K562 (cell line): ENCODE measurements around the gene PRKRIP1. TPM values are rescaled to one million over a fixed set of nuclear protein-coding genes. Genes with fewer than 3 reads are reported as not detected.

ENCODE experiments used
- JUND ChIP-seq, 2 experiments: IDR thresholded peaks; 2 replicates in 1 of 2; 3 replicates in 1 of 2; pipeline ENCODE4 v1.6.1; 2011; ENCODE audit warnings: borderline replicate concordance in 2 of 2, low read depth in 2 of 2, low read length in 2 of 2, improper control_type of control experiment in 1 of 2, missing biosample characterization in 1 of 2, missing genetic modification characterization in 1 of 2, missing genetic modification reagents in 1 of 2
- NONO ChIP-seq, 2 experiments: fragments of 200-400 bp in 1 of 2; fragments of 450-650 bp in 1 of 2; formaldehyde crosslinking in 1 of 2; IDR thresholded peaks; 2 replicates each; pipeline ENCODE4 v1.6.1; 2017; ENCODE audit warnings: low read depth in 2 of 2, mild to moderate bottlenecking in 2 of 2, moderate library complexity in 2 of 2, low read length in 1 of 2
- NRF1 ChIP-seq, 2 experiments: fragments of 450-650 bp; IDR thresholded peaks in 1 of 2; conservative IDR thresholded peaks in 1 of 2; 2 replicates each; pipeline ENCODE4 v1.6.1; 2014; ENCODE audit warnings: mild to moderate bottlenecking in 2 of 2
- POLR3G ChIP-seq: IDR thresholded peaks from 2 replicates; pipeline ENCODE4 v1.6.1; 2011; ENCODE audit not compliant: insufficient read length, insufficient replicate concordance; ENCODE audit errors: extremely low read depth
- SNRNP70 ChIP-seq: fragments of 200-400 bp; formaldehyde crosslinking; optimal IDR thresholded peaks from 2 replicates; pipeline ENCODE3; 2017; ENCODE audit warnings: low read depth, low read length
- ZNF695 ChIP-seq: fragments of 450-650 bp; formaldehyde crosslinking; IDR thresholded peaks from 2 replicates; pipeline ENCODE4 v1.4.0; 2020; ENCODE audit warnings: mild to moderate bottlenecking, moderate library complexity
- polyA plus RNA-seq, 8 experiments: library from polyadenylated mRNA; depleted of rRNA in 4 of 8; stranded (reverse) in 5 of 8; unstranded in 3 of 8; fragments of >200 nt; fragmentation: Nextera tagmentation in 2 of 8; fragmentation: Illumina TruSeq in 1 of 8; extraction: Ambion mirVana in 2 of 8; extraction: Trizol in 1 of 8; gene quantifications; 2 replicates each; pipeline versions ENCODE4 v1.2.1 to v1.2.3, GENCODE V29; 2011 to 2014; ENCODE audit warnings: inconsistent platforms in 1 of 8, missing spikeins in 1 of 8
- total RNA-seq, 7 experiments: library from RNA; depleted of rRNA in 6 of 7; stranded (reverse); fragments of >200 nt in 6 of 7; fragmentation: Illumina TruSeq in 2 of 7; extraction: Trizol in 2 of 7; gene quantifications; 2 replicates each; pipeline versions ENCODE4 v1.2.1 to v1.2.3, GENCODE V29; 2011 to 2021; ENCODE audit warnings: low replicate concordance in 1 of 7
- TF ChIP-seq, protein P1 (sequence below): fragments of 450-650 bp; IDR thresholded peaks from 2 replicates; pipeline ENCODE4 v1.6.1; 2017; ENCODE audit warnings: antibody characterized with exemption, mild to moderate bottlenecking
- TF ChIP-seq, protein P2 (sequence below): fragments of 450-650 bp; IDR thresholded peaks from 2 replicates; pipeline ENCODE4 v1.6.1; 2016; ENCODE audit warnings: antibody characterized with exemption
- TF ChIP-seq, protein P3 (sequence below): fragments of 450-650 bp; formaldehyde crosslinking; IDR thresholded peaks from 2 replicates; pipeline ENCODE4 v1.4.0; 2020; ENCODE audit warnings: mild to moderate bottlenecking, moderate library complexity
- TF ChIP-seq, protein P4 (sequence below): fragments of 250-450 bp; sonication (Bioruptor Pico); IDR thresholded peaks from 2 replicates; pipeline ENCODE4 v1.8.0; 2022; ENCODE audit warnings: inconsistent platforms
- TF ChIP-seq, protein P5 (sequence below): fragments of 450-650 bp; conservative IDR thresholded peaks from 2 replicates; pipeline ENCODE4 v1.6.1; 2016; ENCODE audit warnings: missing genetic modification characterization, low read depth, mild to moderate bottlenecking, control low read depth, missing compliant biosample characterization
- TF ChIP-seq, protein P6 (sequence below): IDR thresholded peaks from 3 replicates; pipeline ENCODE4 v1.6.1; 2011; ENCODE audit warnings: borderline replicate concordance, mild to moderate bottlenecking; ENCODE audit not compliant: insufficient read length, insufficient read depth

Gene PRKRIP1
- total and polyA plus RNA-seq, 9 of the 15 experiments (the other 6 are each of a cell fraction or from before 2014, with no cell fraction given) = 14.9 to 52.1 (median 19.8) TPM

DNA sequence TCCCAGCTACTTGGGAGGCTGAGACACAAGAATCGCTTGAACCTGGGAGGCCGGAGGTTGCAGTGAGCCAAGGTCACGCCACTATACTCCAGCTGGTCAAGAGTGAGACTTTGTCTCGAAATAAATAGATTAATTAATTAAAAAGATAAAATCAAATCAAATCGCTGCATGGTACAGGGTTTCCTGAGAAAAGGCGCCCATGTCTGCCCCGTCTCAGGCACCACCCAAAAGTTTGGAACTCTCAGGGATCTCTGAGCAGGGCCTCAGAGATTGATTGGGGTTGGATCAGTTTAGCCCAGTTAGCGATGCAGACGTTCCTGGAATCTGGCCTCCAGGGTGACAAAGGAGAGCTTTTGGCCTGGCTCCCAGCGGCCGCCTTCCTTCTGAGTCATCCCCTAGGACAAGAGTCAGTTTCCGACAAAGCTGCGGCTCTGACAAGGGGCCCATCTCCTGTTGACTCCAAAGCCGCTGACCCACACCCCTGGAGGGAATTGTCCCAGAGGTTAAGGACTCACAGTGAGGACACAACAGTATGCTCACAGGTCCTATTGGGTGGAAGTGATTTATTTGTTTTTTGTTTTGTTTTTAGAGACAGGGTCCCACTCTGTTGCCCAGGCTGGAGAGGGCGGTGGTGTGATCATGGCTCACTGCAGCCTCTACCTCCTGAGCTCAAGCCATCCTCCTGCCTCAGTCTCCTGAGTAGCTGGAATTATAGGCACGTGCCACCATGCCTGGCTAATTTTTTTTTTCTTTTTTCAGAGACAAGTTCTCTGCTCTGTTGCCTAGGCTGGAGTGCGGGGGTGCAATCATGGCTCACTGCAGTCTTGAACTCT lies 44.0 kb downstream of the PRKRIP1 start (continued):
- TF ChIP-seq, protein P1, sequence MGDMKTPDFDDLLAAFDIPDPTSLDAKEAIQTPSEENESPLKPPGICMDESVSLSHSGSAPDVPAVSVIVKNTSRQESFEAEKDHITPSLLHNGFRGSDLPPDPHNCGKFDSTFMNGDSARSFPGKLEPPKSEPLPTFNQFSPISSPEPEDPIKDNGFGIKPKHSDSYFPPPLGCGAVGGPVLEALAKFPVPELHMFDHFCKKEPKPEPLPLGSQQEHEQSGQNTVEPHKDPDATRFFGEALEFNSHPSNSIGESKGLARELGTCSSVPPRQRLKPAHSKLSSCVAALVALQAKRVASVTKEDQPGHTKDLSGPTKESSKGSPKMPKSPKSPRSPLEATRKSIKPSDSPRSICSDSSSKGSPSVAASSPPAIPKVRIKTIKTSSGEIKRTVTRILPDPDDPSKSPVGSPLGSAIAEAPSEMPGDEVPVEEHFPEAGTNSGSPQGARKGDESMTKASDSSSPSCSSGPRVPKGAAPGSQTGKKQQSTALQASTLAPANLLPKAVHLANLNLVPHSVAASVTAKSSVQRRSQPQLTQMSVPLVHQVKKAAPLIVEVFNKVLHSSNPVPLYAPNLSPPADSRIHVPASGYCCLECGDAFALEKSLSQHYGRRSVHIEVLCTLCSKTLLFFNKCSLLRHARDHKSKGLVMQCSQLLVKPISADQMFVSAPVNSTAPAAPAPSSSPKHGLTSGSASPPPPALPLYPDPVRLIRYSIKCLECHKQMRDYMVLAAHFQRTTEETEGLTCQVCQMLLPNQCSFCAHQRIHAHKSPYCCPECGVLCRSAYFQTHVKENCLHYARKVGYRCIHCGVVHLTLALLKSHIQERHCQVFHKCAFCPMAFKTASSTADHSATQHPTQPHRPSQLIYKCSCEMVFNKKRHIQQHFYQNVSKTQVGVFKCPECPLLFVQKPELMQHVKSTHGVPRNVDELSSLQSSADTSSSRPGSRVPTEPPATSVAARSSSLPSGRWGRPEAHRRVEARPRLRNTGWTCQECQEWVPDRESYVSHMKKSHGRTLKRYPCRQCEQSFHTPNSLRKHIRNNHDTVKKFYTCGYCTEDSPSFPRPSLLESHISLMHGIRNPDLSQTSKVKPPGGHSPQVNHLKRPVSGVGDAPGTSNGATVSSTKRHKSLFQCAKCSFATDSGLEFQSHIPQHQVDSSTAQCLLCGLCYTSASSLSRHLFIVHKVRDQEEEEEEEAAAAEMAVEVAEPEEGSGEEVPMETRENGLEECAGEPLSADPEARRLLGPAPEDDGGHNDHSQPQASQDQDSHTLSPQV = no peak
- TF ChIP-seq, protein P2, sequence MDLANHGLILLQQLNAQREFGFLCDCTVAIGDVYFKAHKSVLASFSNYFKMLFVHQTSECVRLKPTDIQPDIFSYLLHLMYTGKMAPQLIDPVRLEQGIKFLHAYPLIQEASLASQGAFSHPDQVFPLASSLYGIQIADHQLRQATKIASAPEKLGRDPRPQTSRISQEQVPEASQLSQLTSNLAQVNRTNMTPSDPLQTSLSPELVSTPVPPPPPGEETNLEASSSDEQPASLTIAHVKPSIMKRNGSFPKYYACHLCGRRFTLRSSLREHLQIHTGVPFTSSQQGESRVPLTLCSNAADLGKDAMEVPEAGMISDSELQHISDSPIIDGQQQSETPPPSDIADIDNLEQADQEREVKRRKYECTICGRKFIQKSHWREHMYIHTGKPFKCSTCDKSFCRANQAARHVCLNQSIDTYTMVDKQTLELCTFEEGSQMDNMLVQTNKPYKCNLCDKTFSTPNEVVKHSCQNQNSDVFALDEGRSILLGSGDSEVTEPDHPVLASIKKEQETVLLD = 0 out of 2 replicates have a peak, but pooled peaks have one; percentile 15
- TF ChIP-seq, protein P3, sequence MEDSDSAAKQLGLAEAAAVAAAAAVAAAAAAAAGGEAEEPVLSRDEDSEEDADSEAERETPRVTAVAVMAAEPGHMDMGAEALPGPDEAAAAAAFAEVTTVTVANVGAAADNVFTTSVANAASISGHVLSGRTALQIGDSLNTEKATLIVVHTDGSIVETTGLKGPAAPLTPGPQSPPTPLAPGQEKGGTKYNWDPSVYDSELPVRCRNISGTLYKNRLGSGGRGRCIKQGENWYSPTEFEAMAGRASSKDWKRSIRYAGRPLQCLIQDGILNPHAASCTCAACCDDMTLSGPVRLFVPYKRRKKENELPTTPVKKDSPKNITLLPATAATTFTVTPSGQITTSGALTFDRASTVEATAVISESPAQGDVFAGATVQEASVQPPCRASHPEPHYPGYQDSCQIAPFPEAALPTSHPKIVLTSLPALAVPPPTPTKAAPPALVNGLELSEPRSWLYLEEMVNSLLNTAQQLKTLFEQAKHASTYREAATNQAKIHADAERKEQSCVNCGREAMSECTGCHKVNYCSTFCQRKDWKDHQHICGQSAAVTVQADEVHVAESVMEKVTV (CRISPR knock-in tag) = no peak
- TF ChIP-seq, protein P4, sequence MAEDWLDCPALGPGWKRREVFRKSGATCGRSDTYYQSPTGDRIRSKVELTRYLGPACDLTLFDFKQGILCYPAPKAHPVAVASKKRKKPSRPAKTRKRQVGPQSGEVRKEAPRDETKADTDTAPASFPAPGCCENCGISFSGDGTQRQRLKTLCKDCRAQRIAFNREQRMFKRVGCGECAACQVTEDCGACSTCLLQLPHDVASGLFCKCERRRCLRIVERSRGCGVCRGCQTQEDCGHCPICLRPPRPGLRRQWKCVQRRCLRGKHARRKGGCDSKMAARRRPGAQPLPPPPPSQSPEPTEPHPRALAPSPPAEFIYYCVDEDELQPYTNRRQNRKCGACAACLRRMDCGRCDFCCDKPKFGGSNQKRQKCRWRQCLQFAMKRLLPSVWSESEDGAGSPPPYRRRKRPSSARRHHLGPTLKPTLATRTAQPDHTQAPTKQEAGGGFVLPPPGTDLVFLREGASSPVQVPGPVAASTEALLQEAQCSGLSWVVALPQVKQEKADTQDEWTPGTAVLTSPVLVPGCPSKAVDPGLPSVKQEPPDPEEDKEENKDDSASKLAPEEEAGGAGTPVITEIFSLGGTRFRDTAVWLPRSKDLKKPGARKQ = no peak
- TF ChIP-seq SNRNP70 (no peak), NRF1 (conservative IDR thresholded peaks at IDR 0.05 in 1 of 2, IDR thresholded peaks at IDR 0.05 in 1 of 2) (peak; percentile 26 to 38; a peak in 1 of 4 replicates), POLR3G (no peak), ZNF695 (no peak), NONO (IDR thresholded peaks at IDR 0.05; ENCODE audit: low read depth in 2 of 2, low read length in 1 of 2) (no peak), JUND (IDR thresholded peaks at IDR 0.05; ENCODE audit: borderline replicate concordance, low read depth, low read length) (peak; percentile 95), JUND (tag; IDR thresholded peaks at IDR 0.05; ENCODE audit: borderline replicate concordance, low read depth, low read length) (peak; percentile 91; the same call in 1 of the 3 replicates)
- TF ChIP-seq, protein P5, sequence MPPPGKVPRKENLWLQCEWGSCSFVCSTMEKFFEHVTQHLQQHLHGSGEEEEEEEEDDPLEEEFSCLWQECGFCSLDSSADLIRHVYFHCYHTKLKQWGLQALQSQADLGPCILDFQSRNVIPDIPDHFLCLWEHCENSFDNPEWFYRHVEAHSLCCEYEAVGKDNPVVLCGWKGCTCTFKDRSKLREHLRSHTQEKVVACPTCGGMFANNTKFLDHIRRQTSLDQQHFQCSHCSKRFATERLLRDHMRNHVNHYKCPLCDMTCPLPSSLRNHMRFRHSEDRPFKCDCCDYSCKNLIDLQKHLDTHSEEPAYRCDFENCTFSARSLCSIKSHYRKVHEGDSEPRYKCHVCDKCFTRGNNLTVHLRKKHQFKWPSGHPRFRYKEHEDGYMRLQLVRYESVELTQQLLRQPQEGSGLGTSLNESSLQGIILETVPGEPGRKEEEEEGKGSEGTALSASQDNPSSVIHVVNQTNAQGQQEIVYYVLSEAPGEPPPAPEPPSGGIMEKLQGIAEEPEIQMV (tag) = no peak
- TF ChIP-seq, protein P6, sequence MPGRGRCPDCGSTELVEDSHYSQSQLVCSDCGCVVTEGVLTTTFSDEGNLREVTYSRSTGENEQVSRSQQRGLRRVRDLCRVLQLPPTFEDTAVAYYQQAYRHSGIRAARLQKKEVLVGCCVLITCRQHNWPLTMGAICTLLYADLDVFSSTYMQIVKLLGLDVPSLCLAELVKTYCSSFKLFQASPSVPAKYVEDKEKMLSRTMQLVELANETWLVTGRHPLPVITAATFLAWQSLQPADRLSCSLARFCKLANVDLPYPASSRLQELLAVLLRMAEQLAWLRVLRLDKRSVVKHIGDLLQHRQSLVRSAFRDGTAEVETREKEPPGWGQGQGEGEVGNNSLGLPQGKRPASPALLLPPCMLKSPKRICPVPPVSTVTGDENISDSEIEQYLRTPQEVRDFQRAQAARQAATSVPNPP = no peak
